GM21381 (cell line): ENCODE measurements around the gene SLC4A2.
A peak's percentile ranks its signal among the peaks of the same experiment; 100 is the strongest.
"Not testable (repeated sequence)": the region's sequence is repeated elsewhere in the genome, so short reads cannot be mapped to it uniquely, and the experiment has no call there.

ENCODE experiments used
- ATAC-seq: cut with Tn5 transposase; IDR thresholded peaks from one replicate; pipeline ENCODE4 v1.9.1; 2021; ENCODE audit warnings: mild to moderate bottlenecking, moderate library complexity; ENCODE audit not compliant: unreplicated experiment

The SLC4A2 gene

GRCh38 chr7:151040616-151041375 lies 18.6 kb upstream of the SLC4A2 start:
- ATAC-seq = no peak

GRCh38 chr7:151043449-151043848 lies 15.9 kb upstream of the SLC4A2 start:
- not testable (repeated sequence) for ATAC-seq

DNA sequence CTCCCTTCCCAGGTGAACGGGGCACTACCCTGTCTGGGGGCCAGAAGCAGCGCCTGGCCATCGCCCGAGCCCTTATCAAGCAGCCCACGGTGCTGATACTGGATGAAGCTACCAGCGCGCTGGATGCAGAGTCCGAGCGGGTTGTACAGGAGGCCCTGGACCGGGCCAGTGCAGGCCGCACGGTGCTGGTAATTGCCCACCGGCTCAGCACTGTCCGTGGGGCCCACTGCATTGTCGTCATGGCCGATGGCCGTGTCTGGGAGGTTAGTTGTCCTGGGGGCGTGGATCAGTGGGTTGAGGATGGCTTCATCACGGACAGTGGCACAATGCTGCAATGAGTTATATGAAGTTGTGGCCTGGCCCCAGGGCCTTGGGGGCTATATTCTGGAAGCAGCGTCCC lies 15.4 kb upstream of the SLC4A2 start:
- ATAC-seq = no peak

DNA sequence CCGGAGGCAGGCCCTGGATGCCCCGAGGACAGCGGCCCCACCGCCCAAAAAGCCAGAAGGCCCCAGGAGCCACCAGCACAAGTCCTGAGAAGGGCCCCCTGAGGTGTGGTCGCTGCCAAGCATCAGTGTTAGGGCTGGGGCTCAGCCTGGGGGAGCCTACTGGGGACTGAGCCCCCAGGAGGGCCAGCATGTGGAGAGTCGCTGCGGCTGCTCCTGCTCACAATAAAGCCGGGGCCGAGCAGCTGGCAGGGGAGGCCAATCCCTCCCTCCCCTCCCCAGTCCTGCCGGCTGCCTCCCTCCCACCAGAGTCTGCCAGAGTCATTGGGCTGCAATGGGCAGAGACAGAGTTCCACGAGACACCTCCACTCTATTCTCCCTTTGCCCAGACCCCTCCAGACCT lies 14.1 kb upstream of the SLC4A2 start:
- ATAC-seq = no peak

DNA sequence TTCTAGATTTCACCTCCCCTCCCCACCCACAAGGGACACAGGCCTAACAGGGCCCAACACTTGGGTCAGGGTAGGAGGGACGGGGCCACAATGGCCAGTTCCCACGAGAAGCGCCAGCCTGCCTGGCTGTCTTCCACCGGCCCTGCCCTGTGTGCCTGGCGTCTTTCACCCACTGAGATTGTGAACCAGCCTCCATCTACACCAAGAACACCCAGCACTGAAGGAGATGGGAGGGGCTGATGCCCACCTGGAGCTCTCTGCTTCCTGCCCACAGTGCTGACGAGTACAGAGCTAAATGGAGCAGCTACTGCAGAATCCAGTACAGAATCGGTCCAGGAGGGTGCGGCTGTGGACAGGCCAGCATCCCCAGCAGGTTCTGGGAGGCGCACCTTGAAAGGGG lies 13.4 kb upstream of the SLC4A2 start:
- no peak for ATAC-seq

GRCh38 chr7:151046603-151047573 lies 12.5 kb upstream of the SLC4A2 start:
- no peak for ATAC-seq

GRCh38 chr7:151047976-151048815 lies 11.2 kb upstream of the SLC4A2 start, which contains the start of gene ASIC3:
Gene ASIC3, plus strand, starts transcription at chr7:151048531. Its CDS starts 355 bp downstream, at chr7:151048886.
- ATAC-seq = no peak

DNA sequence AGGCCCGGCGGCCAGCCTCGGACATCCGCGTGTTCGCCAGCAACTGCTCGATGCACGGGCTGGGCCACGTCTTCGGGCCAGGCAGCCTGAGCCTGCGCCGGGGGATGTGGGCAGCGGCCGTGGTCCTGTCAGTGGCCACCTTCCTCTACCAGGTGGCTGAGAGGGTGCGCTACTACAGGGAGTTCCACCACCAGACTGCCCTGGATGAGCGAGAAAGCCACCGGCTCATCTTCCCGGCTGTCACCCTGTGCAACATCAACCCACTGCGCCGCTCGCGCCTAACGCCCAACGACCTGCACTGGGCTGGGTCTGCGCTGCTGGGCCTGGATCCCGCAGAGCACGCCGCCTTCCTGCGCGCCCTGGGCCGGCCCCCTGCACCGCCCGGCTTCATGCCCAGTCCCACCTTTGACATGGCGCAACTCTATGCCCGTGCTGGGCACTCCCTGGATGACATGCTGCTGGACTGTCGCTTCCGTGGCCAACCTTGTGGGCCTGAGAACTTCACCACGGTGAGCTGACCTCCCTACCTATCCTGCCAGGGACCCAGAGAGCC lies 10.4 kb upstream of the SLC4A2 start:
- no peak for ATAC-seq

GRCh38 chr7:151051108-151051507 lies 8.3 kb upstream of the SLC4A2 start:
- no peak for ATAC-seq

DNA sequence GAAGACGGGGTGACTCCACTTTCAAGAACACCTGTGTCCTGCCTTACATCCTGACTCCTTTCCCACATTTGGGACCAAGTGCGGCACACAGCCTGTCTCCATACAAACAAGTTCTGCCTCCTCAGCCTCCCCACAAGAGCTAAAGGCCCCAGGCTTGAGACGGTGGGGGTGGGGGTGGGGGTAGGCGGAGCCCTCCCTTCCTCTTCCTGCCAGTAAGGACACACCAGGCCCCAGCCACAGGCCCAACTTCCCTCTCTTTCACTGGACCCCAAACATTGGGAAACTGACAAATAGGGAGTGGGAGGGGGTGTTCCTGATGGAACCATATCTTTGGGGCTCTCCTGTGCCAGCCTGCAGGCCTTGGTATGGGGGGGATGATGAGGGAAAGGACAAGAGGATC lies 6.3 kb upstream of the SLC4A2 start:
- ATAC-seq = no peak

DNA sequence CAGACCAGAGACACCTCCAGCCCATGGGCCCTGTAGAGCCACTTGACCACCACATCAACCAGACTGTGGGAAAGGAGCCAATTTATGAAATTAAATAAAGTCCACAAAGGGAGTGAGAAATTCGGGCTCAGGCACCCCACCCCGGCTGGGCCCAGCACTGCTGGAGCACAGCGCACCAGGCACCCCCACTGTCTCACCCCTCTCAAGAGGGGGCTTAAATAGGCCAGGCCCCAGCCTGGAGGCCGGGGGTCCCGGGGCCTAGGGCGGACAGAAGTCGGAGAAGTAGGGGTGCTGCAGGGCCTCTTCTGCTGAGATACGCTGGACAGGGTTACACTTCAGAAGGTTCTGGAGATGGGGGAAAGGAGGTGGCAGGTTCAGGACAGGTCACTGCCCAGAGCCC lies 5.6 kb upstream of the SLC4A2 start:
- no peak for ATAC-seq

GRCh38 chr7:151056283-151056665 lies 3.1 kb upstream of the SLC4A2 start:
- ATAC-seq = no peak

- ATAC-seq = no peak
Observed at GRCh38 chr7:151056666-151057505, 2.5 kb upstream of the SLC4A2 start.

GRCh38 chr7:151057506-151057988 lies 1.8 kb upstream of the SLC4A2 start, which contains the start of gene CDK5:
Gene CDK5, minus strand, starts transcription at chr7:151057897. Its CDS starts 49 bp downstream, at chr7:151057848.
- peak; percentile 7 for ATAC-seq

DNA sequence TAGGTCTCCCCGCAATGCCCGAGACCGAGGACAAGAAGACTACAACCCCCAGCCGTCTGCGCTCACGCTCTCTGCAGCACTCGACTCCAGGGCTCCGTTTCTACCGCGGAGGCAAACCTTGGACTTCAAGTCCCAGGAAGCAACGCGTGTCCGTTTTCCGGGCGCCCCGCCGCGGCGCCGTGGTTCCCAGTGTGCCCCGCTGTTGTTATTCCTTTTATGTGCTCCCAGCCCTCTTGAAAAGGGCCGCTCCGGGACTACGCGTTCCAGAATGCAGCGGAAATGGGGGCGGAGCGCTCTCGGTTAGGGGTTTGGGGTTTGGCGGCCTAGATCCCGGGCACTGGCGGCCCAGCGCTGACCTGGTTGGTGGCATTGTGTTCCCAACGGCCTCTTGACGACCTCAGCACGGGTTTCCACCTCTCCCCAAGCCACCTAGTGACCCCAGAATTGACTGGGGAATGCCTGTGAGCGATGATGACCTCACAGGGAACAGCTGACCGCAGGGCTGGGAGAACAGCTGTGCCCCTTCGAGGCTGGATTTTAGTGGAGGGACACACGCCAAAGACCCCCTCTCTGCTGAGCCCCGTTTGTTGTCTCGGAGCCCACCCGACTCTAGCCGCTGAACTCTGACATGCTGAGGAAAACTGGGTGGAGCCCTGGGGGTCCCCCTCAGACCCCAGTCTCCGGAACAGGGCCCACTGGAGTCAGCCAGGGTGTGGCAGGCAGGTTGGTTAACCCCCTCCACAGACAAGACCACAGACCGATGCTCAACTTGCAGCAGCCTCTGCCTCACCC lies 1.2 kb upstream of the SLC4A2 start:
- ATAC-seq = peak; percentile 82

GRCh38 chr7:151058781-151059366 lies 515 bp upstream of the SLC4A2 start:
- ATAC-seq = no peak

GRCh38 chr7:151060113-151060415 lies 675 bp downstream of the SLC4A2 start:
- no peak for ATAC-seq

GRCh38 chr7:151060416-151061212 lies 1.2 kb downstream of the SLC4A2 start:
- ATAC-seq = no peak
